ENCODE measurements around the gene TMTC1.

Gene TMTC1

DNA sequence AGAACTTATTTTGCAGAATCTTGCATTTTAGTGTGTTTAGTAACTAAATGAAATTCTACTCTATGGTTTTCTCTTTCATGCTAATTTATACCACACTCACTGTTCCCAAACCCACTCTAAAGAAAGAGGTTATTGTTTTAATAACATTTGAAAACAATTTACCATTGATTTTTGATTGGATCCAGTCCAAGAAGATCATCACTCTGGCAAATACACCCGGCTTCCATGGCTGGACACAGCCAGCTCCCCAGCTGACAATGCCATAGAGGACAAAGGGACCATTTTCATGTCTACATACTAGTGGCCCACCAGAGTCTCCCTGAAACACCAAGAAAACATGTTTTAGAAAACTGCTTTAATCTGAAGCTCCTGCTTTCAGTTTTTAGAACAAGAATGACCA lies 328.7 kb downstream of the TMTC1 start:
- H4K20me1 ChIP-seq: no peaks in the 10 kb centered on the region
- no peak overlapping the region for H3K9ac ChIP-seq
- no peak overlapping the region for H3K4me3 ChIP-seq
- H3K9me3 ChIP-seq: no peaks in the 10 kb centered on the region
- H3K4me1 ChIP-seq: no peaks in the 10 kb centered on the region
- H3K4me2 ChIP-seq: no peak overlapping the region
- H3K27me3 ChIP-seq: no peaks in the 10 kb centered on the region
- TF ChIP-seq Cebpa-rat (IDR thresholded peaks at IDR 0.05): no peak
- H3K27ac ChIP-seq: no peak overlapping the region
- no peaks in the 10 kb centered on the region for H3K36me3 ChIP-seq

DNA sequence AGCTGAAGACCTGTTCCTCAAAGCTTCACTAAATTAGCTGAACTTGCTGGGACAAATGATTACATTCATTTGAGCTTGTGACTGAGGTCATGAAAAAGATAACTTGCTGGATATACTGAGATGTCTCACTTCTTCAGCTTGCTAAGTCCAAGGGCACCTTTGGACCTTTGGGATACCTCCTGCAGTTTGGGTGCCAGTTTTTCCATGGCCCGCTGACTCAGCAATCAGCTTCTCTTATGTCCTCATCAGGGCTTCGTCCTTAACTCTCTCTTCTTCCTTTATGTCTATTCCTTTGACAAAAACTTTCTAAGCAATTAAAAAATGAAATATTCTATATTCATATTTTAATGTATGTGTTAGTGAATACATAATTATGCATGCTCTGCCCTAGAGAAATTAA lies 331.9 kb downstream of the TMTC1 start:
- no peak for TF ChIP-seq Cebpa-rat (IDR thresholded peaks at IDR 0.05)
- H4K20me1 ChIP-seq: no peaks in the 10 kb centered on the region

More for the DNA sequence above, 331.9 kb downstream of the TMTC1 start:
- no peaks in the 10 kb centered on the region for H3K4me1 ChIP-seq
- no peaks in the 10 kb centered on the region for H3K27me3 ChIP-seq
- no peak overlapping the region for H3K4me3 ChIP-seq
- no peak overlapping the region for H3K27ac ChIP-seq
- no peaks in the 10 kb centered on the region for H3K9me3 ChIP-seq
- no peaks in the 10 kb centered on the region for H3K36me3 ChIP-seq
- H3K9ac ChIP-seq: no peak overlapping the region
- no peak overlapping the region for H3K4me2 ChIP-seq
